ENCODE data around the gene AURKA.
"Not testable (repeated sequence)": the region's sequence is repeated elsewhere in the genome, so short reads cannot be mapped to it uniquely, and the experiment has no call there.

AURKA gene

GRCh38 chr20:56420940-56421688, 29.1 kb upstream of the AURKA start:
- DNase-seq, result no peak

- DNase-seq, result no peak
These were observed 28.0 kb upstream of the AURKA start for GRCh38 chr20:56420028-56420427.

GRCh38 chr20:56418385-56418861, 26.4 kb upstream of the AURKA start:
- DNase-seq, result peak in 1 of 5 donors; percentile 29

- DNase-seq, result no peak
These were observed 25.9 kb upstream of the AURKA start for GRCh38 chr20:56417911-56418310.

- DNase-seq, result no peak
These were observed 25.4 kb upstream of the AURKA start for GRCh38 chr20:56417402-56417801.

GRCh38 chr20:56414842-56415765, 23.1 kb upstream of the AURKA start:
- peak in 3 of 5 donors; percentile 17 to 65 (median 33) for DNase-seq

GRCh38 chr20:56412949-56413348, 20.9 kb upstream of the AURKA start:
- DNase-seq, result no peak

- DNase-seq, result no peak
These were observed 20.4 kb upstream of the AURKA start for GRCh38 chr20:56412473-56412790.

GRCh38 chr20:56411759-56412472, 19.9 kb upstream of the AURKA start, which contains the start of gene CASS4:
TSS of gene CASS4 (plus strand) at chr20:56412260. CDS start at chr20:56412459, 199 bp downstream.
- DNase-seq, result peak in 1 of 5 donors; percentile 51

- not testable (repeated sequence) for DNase-seq
These were observed 19.3 kb upstream of the AURKA start for GRCh38 chr20:56411287-56411686.

GRCh38 chr20:56409956-56410355, 17.9 kb upstream of the AURKA start:
- no peak for DNase-seq

- DNase-seq, result no peak
These were observed 17.5 kb upstream of the AURKA start for GRCh38 chr20:56409521-56409920.

GRCh38 chr20:56406910-56407309, 14.9 kb upstream of the AURKA start:
- no peak for DNase-seq

- not testable (repeated sequence) for DNase-seq
These were observed 13.3 kb upstream of the AURKA start for GRCh38 chr20:56405356-56405755.

GRCh38 chr20:56403465-56403864, 11.4 kb upstream of the AURKA start:
- DNase-seq, result no peak

- peak in 4 of 5 donors; percentile 39 to 68 (median 61) for DNase-seq
These were observed 8.1 kb upstream of the AURKA start for GRCh38 chr20:56400001-56400640.

GRCh38 chr20:56395166-56395565, 3.2 kb upstream of the AURKA start:
- DNase-seq, result no peak

GRCh38 chr20:56393653-56394052, 1.6 kb upstream of the AURKA start:
- no peak for DNase-seq

- DNase-seq, result peak in 1 of 5 donors; percentile 62
These were observed 967 bp upstream of the AURKA start for GRCh38 chr20:56392881-56393482.

GRCh38 chr20:56391596-56392131, 351 bp downstream of the AURKA start:
- no peak for DNase-seq

GRCh38 chr20:56391037-56391436, 978 bp downstream of the AURKA start:
- DNase-seq, result peak in 1 of 5 donors; percentile 28

- DNase-seq, result not testable (repeated sequence)
These were observed 1.6 kb downstream of the AURKA start for GRCh38 chr20:56390396-56390795.
